Measurements from ENCODE around the gene ELP2.

DNA sequence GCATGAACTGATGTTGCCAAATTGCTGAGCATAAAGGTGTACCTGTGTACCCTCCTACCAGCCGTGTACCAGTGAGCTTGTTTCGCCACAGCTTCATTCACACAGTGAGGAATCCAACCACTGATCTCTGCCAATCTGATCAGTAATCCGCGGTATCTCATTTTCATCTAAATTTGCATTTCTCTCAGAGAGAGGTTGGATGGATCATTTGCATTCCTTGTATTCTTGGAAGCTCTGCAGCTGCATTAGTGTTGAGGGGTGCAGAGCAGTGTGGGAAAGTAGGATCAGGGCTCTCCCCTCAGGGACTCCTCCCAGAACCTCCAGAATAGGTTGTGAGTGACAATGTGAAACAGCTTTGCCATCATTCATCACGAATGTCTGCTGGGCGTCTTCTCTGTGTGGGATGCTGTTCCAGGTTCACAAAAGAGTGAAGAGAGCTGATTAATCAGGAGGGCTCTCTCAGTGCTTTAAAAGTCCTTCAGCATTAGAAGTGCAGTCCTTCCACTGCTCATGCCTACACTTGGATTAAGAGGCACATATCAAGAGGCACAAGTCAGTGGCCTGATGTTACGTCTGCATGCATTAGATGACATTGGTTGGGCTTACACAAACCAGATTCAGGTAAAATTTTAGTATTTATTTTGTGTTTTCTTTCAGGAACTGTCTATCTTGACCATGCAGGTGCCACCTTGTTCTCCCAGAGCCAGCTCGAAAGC, 65.1 kb downstream of the ELP2 start:
- TF ChIP-seq, protein P1, sequence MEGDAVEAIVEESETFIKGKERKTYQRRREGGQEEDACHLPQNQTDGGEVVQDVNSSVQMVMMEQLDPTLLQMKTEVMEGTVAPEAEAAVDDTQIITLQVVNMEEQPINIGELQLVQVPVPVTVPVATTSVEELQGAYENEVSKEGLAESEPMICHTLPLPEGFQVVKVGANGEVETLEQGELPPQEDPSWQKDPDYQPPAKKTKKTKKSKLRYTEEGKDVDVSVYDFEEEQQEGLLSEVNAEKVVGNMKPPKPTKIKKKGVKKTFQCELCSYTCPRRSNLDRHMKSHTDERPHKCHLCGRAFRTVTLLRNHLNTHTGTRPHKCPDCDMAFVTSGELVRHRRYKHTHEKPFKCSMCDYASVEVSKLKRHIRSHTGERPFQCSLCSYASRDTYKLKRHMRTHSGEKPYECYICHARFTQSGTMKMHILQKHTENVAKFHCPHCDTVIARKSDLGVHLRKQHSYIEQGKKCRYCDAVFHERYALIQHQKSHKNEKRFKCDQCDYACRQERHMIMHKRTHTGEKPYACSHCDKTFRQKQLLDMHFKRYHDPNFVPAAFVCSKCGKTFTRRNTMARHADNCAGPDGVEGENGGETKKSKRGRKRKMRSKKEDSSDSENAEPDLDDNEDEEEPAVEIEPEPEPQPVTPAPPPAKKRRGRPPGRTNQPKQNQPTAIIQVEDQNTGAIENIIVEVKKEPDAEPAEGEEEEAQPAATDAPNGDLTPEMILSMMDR (conservative IDR thresholded peaks at IDR 0.05; ENCODE audit: low read length) = no peak
- TF ChIP-seq EZH2phosphoT487 (IDR thresholded peaks at IDR 0.05; ENCODE audit: borderline replicate concordance, low read depth, low read length) = no peak

All from OCI-LY7 (cell line).